Effector memory CD4-positive, alpha-beta T cell (primary cell): ENCODE results near the gene SLC22A3.

ENCODE experiments used
- DNase-seq, 3 donors: peaks; one replicate each; pipeline ENCODE4 v3.0.0-alpha.2; 2020
- H3K27ac ChIP-seq: 2 replicates; pipeline ENCODE4 v1.7.0; 2013; ENCODE audit warnings: mild to moderate bottlenecking, low read length, moderate library complexity; ENCODE audit not compliant: insufficient read depth, poor library complexity, severe bottlenecking
- H3K27me3 ChIP-seq: replicated peaks from 2 replicates; pipeline ENCODE4 v1.7.0; 2013; ENCODE audit warnings: mild to moderate bottlenecking, low read length; ENCODE audit not compliant: insufficient read depth, control insufficient read depth, poor library complexity, severe bottlenecking
- H3K36me3 ChIP-seq: 2 replicates; pipeline ENCODE4 v1.7.0; 2013; ENCODE audit warnings: mild to moderate bottlenecking, low read length, moderate library complexity; ENCODE audit not compliant: control insufficient read depth, insufficient read depth
- H3K4me1 ChIP-seq: 2 replicates; pipeline ENCODE4 v1.7.0; 2013; ENCODE audit warnings: low read length, mild to moderate bottlenecking; ENCODE audit not compliant: control insufficient read depth, insufficient read depth, poor library complexity, severe bottlenecking
- H3K4me3 ChIP-seq: 2 replicates; pipeline ENCODE4 v1.7.0; 2013; ENCODE audit warnings: low read length, low read depth, mild to moderate bottlenecking; ENCODE audit not compliant: insufficient read depth, poor library complexity, severe bottlenecking
- H3K9me3 ChIP-seq: 2 replicates; pipeline ENCODE4 v1.7.0; 2013; ENCODE audit warnings: mild to moderate bottlenecking, low read length, moderate library complexity; ENCODE audit not compliant: control insufficient read depth

Gene SLC22A3

DNA sequence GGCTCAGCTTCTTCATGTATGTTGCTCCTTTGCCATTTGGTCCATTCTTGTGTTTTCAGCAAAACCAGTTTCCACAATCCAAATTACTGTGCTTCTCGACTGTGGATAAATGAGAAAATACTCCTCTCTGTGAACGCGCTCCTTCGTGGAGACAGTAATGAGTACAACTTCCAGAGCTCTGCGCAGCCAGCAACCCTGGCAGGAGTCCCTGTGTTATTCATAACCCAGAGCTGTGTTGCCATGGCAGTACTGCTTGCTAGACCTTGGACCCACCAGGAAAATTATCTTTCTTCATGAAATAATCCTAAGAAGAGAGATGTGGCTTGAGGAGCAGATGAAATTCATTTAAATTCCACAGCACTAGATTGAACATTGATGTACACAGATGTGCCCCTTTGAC lies 73.7 kb downstream of the SLC22A3 start:
- H3K27ac ChIP-seq: no peak overlapping the region

DNA sequence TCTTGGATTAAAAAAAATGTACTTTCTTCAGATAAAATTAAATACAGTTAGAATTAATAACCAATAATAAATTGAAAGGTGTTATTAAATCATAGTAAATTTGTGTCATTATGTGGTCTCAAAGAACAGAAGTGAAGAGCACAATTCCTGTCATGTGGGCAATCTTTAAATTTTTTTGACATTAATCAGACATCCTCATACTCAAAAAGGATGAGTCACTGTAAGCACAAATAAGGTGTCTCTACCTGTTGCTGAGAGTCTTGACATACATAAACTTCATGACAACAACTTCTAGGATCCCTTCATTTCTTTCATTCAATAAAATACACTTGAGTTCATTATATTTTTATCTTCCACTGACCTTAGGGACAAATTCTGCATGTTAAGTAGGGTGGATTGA lies 76.1 kb downstream of the SLC22A3 start:
- no peak for DNase-seq
- peaks cover 5% of the 10 kb centered on the region for H3K4me1 ChIP-seq
- H3K36me3 ChIP-seq: no peaks in the 10 kb centered on the region
- no peak overlapping the region for H3K27ac ChIP-seq
- no peaks in the 10 kb centered on the region for H3K9me3 ChIP-seq
- H3K4me3 ChIP-seq: no peak overlapping the region
- peaks cover 2% of the 10 kb centered on the region for H3K27me3 ChIP-seq

More for the DNA sequence above, 73.7 kb downstream of the SLC22A3 start:
- H3K4me1 ChIP-seq: peaks cover 4% of the 10 kb centered on the region
- no peak overlapping the region for H3K4me3 ChIP-seq
- DNase-seq: no peak
- no peaks in the 10 kb centered on the region for H3K36me3 ChIP-seq
- H3K9me3 ChIP-seq: no peaks in the 10 kb centered on the region
- H3K27me3 ChIP-seq: peaks cover 2% of the 10 kb centered on the region

DNA sequence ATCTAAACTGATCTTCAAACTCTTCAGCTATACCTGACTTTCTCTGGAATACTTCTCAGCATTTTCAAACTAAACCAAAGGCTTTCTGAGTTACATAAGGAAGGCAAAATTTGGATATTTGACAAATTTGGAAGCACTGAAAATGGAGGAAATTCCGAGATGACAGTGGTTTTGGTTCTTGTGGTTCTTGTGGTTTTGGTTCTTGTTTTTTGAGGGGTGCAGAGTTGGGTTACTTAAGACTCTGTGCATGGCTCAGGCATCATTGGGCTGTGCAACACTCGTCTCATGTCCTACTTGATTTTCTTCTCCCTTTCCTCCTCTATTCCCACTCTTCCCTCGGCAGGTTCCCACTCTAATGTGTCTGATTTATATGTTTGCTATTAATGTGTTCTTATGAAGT lies 78.0 kb downstream of the SLC22A3 start:
- Histone ChIP-seq H3K27ac (no peak overlapping the region), H3K9me3 (no peaks in the 10 kb centered on the region), H3K36me3 (no peaks in the 10 kb centered on the region), H3K4me3 (no peak overlapping the region), H3K27me3 (no peaks in the 10 kb centered on the region), H3K4me1 (peaks cover 5% of the 10 kb centered on the region)
- DNase-seq: no peak

DNA sequence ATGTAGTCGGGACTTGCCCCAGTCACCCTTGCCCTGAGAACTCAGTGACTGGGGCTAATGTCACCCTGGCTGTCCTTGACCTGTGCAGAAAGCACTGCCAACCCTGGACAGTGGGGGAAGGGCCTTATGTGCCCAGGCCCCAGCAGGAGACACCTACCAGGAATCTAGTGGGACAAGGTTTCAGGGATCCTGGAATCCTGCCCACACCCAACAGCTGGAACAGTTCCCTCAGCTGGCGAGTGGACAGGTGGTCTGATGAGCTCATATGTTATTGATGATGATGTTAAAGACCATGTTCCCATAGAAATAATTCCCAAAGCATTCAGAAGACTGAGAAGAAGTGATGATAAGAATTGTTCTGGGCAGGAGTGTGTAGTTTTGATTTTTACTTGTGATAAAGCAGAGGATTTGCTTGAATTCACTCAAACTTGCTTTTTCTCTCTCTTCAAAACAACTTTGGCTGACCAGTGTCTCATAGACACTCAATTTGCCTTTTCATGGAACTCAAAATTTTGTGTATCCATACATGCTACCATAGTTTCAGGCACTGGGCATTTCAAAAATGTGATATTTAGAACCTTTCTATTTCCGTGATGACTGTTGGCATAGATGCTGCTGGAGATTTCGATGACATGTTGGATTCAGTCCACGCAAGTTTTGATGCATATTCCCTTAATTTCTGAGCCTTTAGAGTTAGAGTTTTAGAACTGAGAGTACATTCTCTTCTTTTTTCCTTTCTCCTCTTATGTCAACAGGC lies 79.3 kb downstream of the SLC22A3 start:
- Histone ChIP-seq H3K27ac (no peak overlapping the region), H3K4me3 (no peak overlapping the region), H3K27me3 (no peaks in the 10 kb centered on the region), H3K36me3 (no peaks in the 10 kb centered on the region), H3K4me1 (peaks cover 5% of the 10 kb centered on the region), H3K9me3 (no peaks in the 10 kb centered on the region)
- no peak for DNase-seq

DNA sequence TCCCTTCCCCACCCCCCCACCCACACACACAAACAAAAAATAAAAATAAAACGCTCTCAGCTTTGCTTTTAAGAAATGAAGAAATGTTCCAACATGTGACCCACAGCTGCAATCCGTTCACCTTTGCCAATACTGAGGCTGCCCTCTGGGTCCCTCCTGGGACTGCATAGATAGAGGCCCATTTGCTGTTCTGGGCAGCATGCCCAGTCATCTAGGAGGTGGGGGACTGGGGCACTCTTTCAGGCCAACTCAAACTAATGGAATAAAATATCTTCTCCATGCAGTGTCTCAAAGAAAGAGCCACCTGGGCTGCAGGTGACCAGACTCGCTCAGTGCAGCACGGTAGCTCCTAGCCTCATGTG lies 79.9 kb downstream of the SLC22A3 start:
- H3K4me3 ChIP-seq: no peak overlapping the region
- no peak for DNase-seq
- no peak overlapping the region for H3K27ac ChIP-seq
- H3K27me3 ChIP-seq: no peaks in the 10 kb centered on the region
- H3K9me3 ChIP-seq: no peaks in the 10 kb centered on the region
- H3K4me1 ChIP-seq: peaks cover 5% of the 10 kb centered on the region
- H3K36me3 ChIP-seq: no peaks in the 10 kb centered on the region

DNA sequence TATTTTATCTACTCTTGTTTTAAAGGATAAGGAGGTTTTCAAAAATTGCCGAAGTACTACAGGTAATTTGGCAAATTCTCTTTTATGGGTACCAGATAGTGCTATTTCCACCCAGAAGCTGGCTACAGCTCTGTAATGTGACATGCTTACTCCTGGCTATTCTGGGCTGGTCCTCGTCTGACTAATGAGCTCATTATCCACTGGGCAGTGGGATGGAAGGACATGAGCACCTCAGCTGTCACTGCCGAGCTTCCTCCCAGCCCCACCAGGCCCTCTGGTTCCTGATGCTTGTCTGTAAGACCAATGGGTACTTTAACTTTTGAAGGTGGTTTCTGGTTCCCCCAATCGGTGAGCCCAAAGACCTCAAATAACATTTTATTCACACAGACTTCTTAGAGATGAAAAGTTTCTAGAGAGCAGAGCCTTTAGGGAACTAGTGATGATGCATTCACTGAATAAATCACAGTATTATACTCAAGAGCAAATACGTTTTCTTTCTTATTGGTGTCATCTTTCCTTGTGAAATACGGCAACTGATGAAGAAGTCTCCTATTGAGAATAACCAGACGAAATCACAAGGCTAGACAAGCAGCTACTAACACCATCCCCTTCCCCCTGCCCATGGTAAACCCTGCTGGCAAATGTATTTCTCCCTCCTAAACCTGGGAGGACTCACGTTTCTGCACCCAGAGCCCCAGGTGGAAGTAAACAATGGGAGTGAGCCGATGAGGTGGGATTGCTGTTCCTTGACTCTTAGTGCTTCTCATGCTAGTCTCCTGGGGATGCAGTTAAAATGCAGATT lies 80.8 kb downstream of the SLC22A3 start:
- H3K36me3 ChIP-seq: no peaks in the 10 kb centered on the region
- H3K4me1 ChIP-seq: peaks cover 5% of the 10 kb centered on the region
- H3K9me3 ChIP-seq: no peaks in the 10 kb centered on the region
- no peak overlapping the region for H3K4me3 ChIP-seq
- no peak for DNase-seq
- H3K27ac ChIP-seq: no peak overlapping the region
- H3K27me3 ChIP-seq: no peaks in the 10 kb centered on the region

DNA sequence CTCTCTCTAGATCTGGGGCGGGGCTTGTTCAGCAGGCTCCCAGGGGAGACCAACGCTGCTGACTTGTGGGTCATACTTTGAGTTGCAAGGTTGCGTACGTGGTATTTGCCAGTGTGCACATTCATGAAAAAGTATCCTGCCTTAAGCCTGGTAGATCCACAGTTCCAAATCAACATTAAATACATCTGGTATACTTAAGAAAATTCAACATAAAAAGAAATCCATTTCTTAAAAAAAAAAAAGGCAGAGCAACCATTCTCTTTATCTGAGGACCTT lies 81.4 kb downstream of the SLC22A3 start:
- H3K9me3 ChIP-seq: no peaks in the 10 kb centered on the region
- H3K27me3 ChIP-seq: no peaks in the 10 kb centered on the region
- no peak overlapping the region for H3K27ac ChIP-seq
- no peak for DNase-seq
- peaks cover 5% of the 10 kb centered on the region for H3K4me1 ChIP-seq
- H3K4me3 ChIP-seq: no peak overlapping the region
- H3K36me3 ChIP-seq: no peaks in the 10 kb centered on the region

DNA sequence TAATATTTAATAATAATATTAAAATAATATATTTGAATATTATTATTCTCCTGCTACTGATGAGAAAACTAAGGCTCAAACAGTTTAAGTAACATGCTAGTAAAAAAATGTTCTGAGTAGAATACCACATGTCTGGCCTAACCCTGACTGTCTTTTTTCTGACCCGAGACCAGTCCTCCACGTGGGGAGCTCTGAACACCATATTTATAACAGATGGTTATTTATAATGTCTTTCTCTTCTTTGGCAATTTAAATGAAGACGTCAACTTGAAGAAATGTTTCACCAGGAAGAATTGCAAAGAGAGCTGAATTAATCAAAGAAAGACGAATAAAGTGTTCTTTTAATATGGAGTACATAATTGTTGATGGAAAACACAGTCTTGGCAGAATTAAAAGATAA lies 82.0 kb downstream of the SLC22A3 start:
- H3K4me3 ChIP-seq: no peak overlapping the region
- peaks cover 5% of the 10 kb centered on the region for H3K4me1 ChIP-seq
- no peak overlapping the region for H3K27ac ChIP-seq
- H3K27me3 ChIP-seq: peaks cover 2% of the 10 kb centered on the region
- H3K36me3 ChIP-seq: no peaks in the 10 kb centered on the region
- no peaks in the 10 kb centered on the region for H3K9me3 ChIP-seq
- no peak for DNase-seq

DNA sequence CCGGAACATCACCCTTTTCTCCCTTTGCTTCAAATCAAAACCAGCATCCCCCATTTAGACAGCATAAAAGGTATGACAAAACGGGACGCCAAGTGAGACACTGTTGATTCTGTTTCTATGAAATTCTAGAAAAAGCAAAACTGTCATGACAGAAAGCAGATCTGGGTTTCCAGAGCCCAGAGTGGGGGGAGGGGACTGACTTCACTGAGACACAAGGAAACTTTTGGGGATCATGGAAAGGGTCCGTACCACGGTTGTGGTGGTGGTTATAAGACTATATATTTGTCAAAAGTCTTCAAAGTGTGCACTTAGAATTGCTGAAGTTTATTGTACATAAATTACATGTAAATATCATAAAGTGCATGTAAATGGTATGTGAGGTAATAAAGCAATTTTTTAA lies 82.6 kb downstream of the SLC22A3 start:
- H3K4me3 ChIP-seq: no peak overlapping the region
- no peaks in the 10 kb centered on the region for H3K36me3 ChIP-seq
- H3K27ac ChIP-seq: no peak overlapping the region
- DNase-seq: no peak
- H3K4me1 ChIP-seq: peaks cover 5% of the 10 kb centered on the region
- peaks cover 2% of the 10 kb centered on the region for H3K27me3 ChIP-seq
- no peaks in the 10 kb centered on the region for H3K9me3 ChIP-seq

DNA sequence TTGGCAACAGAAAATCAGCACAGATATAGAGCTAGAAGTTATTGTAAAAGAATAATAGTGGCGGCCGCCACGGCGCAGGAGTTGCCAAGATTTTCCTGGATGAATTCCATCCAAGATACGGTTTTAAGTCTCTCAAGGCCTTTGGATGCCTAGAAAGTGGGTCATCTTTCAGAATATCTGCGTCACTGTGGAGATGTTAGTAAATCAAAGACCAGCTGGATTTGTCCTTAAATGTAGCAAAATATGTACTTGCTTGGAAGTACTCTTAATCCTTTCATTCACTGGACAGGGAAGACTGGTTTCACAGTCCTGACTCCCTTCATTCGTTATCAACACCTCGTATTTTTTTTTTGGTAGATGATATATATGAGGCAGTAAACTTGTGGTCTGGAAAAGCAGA lies 83.0 kb downstream of the SLC22A3 start:
- H3K4me3 ChIP-seq: no peak overlapping the region
- peaks cover 2% of the 10 kb centered on the region for H3K27me3 ChIP-seq
- no peaks in the 10 kb centered on the region for H3K36me3 ChIP-seq
- no peak for DNase-seq
- H3K4me1 ChIP-seq: peaks cover 5% of the 10 kb centered on the region
- H3K27ac ChIP-seq: no peak overlapping the region
- H3K9me3 ChIP-seq: no peaks in the 10 kb centered on the region
